IPS-20b (cell line): ENCODE results near the gene SRD5A3.

Experiments
- H3K27ac ChIP-seq: one replicate; pipeline ENCODE4 v1.5.1; 2013; ENCODE audit warnings: low read length
- H3K27me3 ChIP-seq: 2 replicates; pipeline ENCODE4 v1.6.1; 2013; ENCODE audit warnings: mild to moderate bottlenecking, low read length, inconsistent platforms; ENCODE audit not compliant: insufficient read depth
- H3K36me3 ChIP-seq: 2 replicates; pipeline ENCODE4 v1.6.1; 2013; ENCODE audit warnings: low read depth, mild to moderate bottlenecking, inconsistent platforms, low read length, moderate library complexity; ENCODE audit not compliant: insufficient read depth
- H3K4me1 ChIP-seq: 2 replicates; pipeline ENCODE4 v1.6.1; 2013; ENCODE audit warnings: mild to moderate bottlenecking, control low read depth, inconsistent platforms, low read length, moderate library complexity; ENCODE audit not compliant: insufficient read depth
- H3K4me3 ChIP-seq: 2 replicates; pipeline ENCODE4 v1.5.1; 2013; ENCODE audit warnings: mild to moderate bottlenecking, low read length, inconsistent platforms
- H3K9ac ChIP-seq: 2 replicates; pipeline ENCODE4 v1.6.1; 2013; ENCODE audit warnings: low read depth, mild to moderate bottlenecking, inconsistent platforms, low read length, moderate library complexity
- H3K9me3 ChIP-seq: 2 replicates; pipeline ENCODE4 v1.6.1; 2013; ENCODE audit warnings: mild to moderate bottlenecking, low read depth, low read length, inconsistent platforms; ENCODE audit not compliant: insufficient read depth

The SRD5A3 gene

DNA sequence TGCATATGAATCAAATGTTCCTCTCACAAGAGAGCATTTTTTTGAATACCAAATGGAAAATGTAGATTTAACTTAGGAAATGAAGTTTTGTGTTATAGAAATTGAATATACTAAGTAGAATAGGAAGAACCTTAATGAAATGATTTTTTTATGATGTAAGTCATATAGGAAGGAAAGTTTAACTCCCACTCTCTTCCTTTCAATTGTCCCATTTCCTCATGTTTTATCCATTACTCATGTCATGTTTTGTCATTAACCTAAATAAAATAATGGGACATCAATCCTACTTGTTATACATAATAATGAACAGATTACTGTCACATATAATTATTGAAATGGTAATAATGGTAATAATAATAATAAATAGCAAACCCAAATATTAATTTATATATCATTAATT lies 22.7 kb upstream of the SRD5A3 start:
- Histone ChIP-seq H3K36me3 (no peaks in the 10 kb centered on the region), H3K4me1 (peaks cover 27% of the 10 kb centered on the region; the same call in 1 of the 2 replicates), H3K9me3 (no peaks in the 10 kb centered on the region), H3K27me3 (no peaks in the 10 kb centered on the region), H3K9ac (no peak overlapping the region), H3K4me3 (no peak overlapping the region), H3K27ac (no peak overlapping the region)

DNA sequence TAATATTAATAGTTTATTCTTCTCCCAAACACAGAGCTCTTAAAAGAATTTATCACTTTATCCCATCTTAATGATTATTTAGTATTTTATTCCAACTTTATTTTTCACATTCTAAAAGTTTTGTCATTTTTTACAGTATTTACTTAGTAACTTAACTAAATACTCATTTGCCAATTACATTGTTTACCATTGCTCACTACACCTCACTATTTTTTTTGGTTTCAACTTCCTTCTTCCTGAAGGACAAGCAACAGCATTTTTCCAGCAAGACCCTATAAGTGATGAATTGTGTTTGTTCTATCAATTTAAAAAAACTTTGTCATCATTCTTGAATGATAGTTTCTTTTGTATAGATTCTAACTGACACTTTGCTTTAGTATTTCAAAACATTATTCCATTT lies 19.4 kb upstream of the SRD5A3 start:
- Histone ChIP-seq H3K27ac (no peak overlapping the region), H3K4me3 (no peak overlapping the region), H3K4me1 (peaks cover 12% of the 10 kb centered on the region; the same call in 1 of the 2 replicates), H3K36me3 (no peaks in the 10 kb centered on the region), H3K9ac (no peak overlapping the region), H3K9me3 (no peaks in the 10 kb centered on the region; the same call in 1 of the 2 replicates), H3K27me3 (no peaks in the 10 kb centered on the region)

DNA sequence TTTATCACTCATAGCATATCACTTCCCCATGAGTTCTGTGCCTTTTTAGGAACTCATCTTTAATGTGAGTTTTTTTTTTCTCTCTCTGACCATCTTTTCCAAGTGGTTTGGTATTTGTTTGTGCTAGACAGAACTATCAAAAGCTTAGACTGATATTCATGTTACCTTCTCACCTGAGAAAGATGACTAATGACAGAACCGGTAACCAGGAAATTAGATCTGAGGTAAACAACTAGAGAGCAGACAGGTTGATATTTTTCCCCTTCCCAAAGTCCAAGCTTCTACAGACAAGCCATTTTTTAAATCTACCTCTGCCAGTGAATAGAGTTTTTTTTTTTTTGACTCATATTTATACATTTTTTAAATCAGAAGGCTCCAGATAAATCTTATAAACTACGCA lies 17.0 kb upstream of the SRD5A3 start:
- no peak overlapping the region for H3K27ac ChIP-seq
- no peak overlapping the region for H3K9ac ChIP-seq
- H3K36me3 ChIP-seq = no peaks in the 10 kb centered on the region
- H3K9me3 ChIP-seq = no peaks in the 10 kb centered on the region; the same call in 1 of the 2 replicates
- H3K4me3 ChIP-seq = no peak overlapping the region
- no peaks in the 10 kb centered on the region for H3K27me3 ChIP-seq
- no peaks in the 10 kb centered on the region for H3K4me1 ChIP-seq

DNA sequence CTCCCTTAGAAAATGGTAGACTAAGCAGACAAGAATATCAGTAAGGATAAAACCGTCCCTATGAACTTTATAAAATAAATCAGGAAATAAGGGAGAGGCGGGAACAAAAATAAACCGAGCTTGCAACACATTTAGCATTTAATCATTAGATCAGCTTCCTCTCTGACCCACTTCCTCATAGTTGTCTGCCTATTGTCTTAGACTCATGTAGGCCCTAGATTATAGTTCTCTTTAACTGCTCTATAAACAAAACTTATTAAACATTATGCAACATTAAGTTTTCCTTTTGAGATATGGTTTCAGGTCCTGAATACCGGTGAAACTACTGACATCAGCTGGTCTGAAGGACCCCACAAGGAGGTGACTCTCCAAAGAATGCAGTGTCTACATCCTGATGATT lies 15.8 kb upstream of the SRD5A3 start:
- Histone ChIP-seq H3K4me1 (no peaks in the 10 kb centered on the region), H3K9ac (no peak overlapping the region), H3K4me3 (no peak overlapping the region), H3K27ac (no peak overlapping the region), H3K27me3 (no peaks in the 10 kb centered on the region), H3K36me3 (no peaks in the 10 kb centered on the region), H3K9me3 (no peaks in the 10 kb centered on the region; the same call in 1 of the 2 replicates)

DNA sequence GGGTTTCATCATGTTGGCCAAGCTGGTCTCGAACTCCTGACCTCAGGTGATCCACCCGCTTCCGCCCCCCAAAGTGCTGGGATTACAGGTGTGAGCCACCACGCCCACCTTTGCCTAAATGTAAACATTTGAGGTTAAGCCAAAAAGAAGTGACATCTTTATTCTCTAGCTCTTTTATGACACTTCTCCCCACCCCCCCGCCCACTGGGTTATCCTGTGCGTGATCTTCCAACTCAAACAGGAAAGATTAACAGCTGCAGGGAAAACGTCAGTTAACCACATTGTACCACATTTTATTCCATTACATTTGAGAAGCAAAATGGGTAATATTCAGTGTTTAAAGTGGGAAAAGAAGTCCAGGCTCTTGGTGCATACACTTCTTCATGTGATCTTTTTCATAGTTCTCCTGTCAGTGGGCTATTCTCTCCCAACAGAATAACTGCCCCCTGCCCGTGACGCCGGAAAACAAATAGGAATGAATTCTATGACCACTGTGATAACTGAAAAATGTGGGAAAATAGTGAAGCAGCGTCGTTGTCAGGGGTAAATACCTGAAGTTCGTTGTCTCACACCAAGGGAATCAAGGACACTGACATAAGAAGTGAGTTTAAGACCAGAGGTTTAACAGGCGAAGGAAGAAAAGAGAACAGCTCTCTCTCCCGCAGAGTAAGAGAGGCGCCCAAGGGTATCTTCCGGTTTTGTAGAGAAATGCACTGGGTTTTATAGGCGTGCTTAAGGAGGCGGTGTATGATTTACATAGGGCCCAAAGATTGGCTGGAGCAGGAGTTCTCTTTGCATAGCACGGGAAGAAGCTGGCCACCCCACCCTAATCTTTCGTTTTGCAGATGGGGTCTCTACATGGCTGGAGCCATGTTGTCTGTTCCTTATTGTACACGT lies 9.7 kb upstream of the SRD5A3 start:
- Histone ChIP-seq H3K9ac (no peak overlapping the region), H3K27ac (no peak overlapping the region), H3K4me3 (no peak overlapping the region), H3K4me1 (no peaks in the 10 kb centered on the region), H3K27me3 (no peaks in the 10 kb centered on the region), H3K9me3 (no peaks in the 10 kb centered on the region), H3K36me3 (no peaks in the 10 kb centered on the region)

DNA sequence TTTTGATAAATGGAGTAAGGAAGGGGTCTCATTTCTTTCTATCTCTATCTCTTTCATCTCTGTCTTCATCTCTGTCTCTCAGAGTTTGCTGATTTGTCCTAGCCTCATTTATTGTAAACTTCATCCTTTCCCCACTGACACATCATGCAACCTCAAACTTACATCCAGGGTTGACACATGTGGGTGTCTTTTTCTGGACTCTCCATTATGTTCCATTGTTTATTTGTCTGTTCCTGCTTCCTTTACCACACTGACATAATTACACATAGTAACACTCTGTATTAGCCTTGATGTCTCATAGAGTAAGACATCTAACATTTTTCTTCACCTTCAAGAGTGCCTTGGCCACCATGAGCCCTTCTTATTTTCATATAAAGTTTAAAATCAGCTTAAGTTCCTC lies 8.1 kb upstream of the SRD5A3 start:
- Histone ChIP-seq H3K27me3 (no peaks in the 10 kb centered on the region), H3K4me1 (no peaks in the 10 kb centered on the region), H3K27ac (no peak overlapping the region), H3K4me3 (no peak overlapping the region), H3K36me3 (no peaks in the 10 kb centered on the region), H3K9me3 (no peaks in the 10 kb centered on the region; the same call in 1 of the 2 replicates), H3K9ac (no peak overlapping the region)

DNA sequence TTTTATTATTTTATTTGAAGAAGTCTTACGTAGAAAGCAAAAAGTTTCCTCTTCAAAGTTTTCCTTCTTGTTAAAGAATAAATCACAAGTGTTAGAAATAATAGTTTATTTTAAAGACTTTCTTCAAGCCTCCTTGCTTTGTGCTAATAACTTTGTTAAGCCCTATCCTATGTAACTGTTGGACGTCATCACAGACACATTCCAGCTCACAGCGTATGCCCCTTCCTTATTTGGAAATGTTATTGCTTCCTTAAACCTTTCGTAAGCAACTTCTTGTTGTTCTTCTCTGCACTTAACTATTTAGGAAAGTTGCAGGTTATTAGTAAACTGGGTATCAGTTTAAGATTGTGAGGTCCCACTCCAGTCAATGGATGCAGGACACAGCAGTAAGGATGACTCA lies 7.6 kb upstream of the SRD5A3 start:
- Histone ChIP-seq H3K27ac (no peak overlapping the region), H3K27me3 (no peaks in the 10 kb centered on the region), H3K4me1 (no peaks in the 10 kb centered on the region), H3K36me3 (no peaks in the 10 kb centered on the region), H3K4me3 (no peak overlapping the region), H3K9me3 (peaks cover 4% of the 10 kb centered on the region; the same call in 1 of the 2 replicates), H3K9ac (no peak overlapping the region)

DNA sequence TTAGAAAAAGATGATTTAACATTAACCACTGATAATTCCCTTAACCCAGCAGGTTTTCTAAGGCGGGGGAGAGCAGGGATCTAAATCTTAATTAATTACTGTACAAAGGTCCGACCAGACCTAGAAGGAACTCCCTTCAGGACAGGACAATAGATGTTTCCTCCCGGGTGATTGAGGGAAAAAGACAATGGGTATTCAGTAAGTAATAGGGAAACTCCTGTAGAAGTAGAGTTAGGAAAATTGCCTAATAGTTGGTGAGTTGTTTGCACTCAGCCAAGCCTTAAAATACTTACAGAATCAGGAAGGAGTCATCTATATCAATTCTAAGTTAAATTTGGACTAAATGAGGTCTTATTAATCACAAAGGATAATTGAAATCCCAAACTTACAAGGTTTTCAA lies 5.8 kb upstream of the SRD5A3 start:
- Histone ChIP-seq H3K4me3 (no peak overlapping the region), H3K36me3 (no peaks in the 10 kb centered on the region), H3K9ac (no peak overlapping the region), H3K27ac (no peak overlapping the region), H3K9me3 (peaks cover 8% of the 10 kb centered on the region; the same call in 1 of the 2 replicates), H3K27me3 (no peaks in the 10 kb centered on the region), H3K4me1 (no peaks in the 10 kb centered on the region)

DNA sequence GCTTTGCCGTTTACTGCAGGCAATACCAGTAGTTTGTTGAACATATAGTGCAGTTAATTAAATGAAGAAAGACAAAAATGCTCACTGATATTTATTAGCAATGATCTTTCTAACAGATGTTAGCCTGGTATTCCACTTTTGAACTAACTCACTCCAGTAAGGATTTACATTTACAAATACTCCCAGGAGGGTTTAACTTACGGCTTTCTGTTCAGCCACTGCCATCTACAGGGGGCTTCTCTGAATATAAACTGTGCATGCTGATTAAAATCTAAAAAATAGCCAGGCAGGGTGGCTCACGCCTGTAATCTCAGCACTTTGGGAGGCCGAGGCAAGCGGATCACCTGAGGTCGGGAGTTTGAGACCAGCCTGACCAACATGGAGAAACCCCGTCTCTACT lies 2.2 kb upstream of the SRD5A3 start:
- H3K9me3 ChIP-seq = peaks cover 8% of the 10 kb centered on the region; the same call in 1 of the 2 replicates
- H3K4me1 ChIP-seq = peaks cover 3% of the 10 kb centered on the region; the same call in 1 of the 2 replicates
- peaks cover 18% of the 10 kb centered on the region; the same call in 1 of the 2 replicates for H3K27me3 ChIP-seq
- H3K9ac ChIP-seq = no peak overlapping the region
- no peaks in the 10 kb centered on the region for H3K36me3 ChIP-seq
- no peak overlapping the region for H3K4me3 ChIP-seq
- H3K27ac ChIP-seq = no peak overlapping the region

DNA sequence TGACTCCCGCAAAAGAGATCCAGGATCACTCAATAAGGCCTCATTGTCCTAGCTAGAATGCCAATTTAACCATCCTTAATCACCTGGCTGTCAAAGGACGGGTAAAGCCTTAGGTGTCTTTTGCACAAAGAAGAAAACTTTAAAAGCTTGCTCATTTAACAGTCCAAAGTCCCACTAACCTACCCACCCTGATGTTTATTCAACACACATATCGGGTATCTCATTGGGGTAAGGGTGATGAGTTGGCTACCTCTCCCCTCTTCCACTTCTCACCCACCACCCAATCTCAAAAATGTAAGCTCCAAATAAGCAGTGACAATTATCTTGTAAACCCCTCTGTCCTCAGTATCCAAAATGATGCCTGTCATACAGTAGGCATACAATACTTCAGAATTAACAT lies 988 bp upstream of the SRD5A3 start:
- no peaks in the 10 kb centered on the region for H3K36me3 ChIP-seq
- no peak overlapping the region for H3K9ac ChIP-seq
- H3K9me3 ChIP-seq = peaks cover 8% of the 10 kb centered on the region; the same call in 1 of the 2 replicates
- H3K27me3 ChIP-seq = peaks cover 18% of the 10 kb centered on the region; the same call in 1 of the 2 replicates
- no peak overlapping the region for H3K4me3 ChIP-seq
- peaks cover 3% of the 10 kb centered on the region; the same call in 1 of the 2 replicates for H3K4me1 ChIP-seq
- H3K27ac ChIP-seq = no peak overlapping the region

DNA sequence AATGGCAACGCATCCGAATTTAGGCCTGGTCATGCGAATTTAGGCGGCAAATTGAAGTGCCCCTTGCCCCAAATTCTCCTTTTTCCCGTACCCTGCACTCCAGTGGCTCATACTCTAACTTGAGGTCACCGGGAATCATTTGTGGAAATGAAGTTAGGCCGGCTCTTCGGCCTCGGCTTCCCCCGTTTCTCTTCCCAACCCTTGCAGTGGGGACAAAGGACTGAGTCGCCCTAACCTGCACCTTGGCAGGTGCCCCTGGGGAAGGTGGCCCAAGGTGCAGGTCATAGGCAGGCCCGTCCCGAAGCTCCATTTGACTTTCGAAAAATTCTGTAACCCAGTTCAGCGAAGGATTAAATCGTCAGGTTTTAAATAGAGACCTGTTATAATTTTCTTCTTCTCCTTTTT lies 811 bp downstream of the SRD5A3 start:
- H3K27me3 ChIP-seq = peaks cover 18% of the 10 kb centered on the region; the same call in 1 of the 2 replicates
- peaks cover 8% of the 10 kb centered on the region; the same call in 1 of the 2 replicates for H3K9me3 ChIP-seq
- H3K4me3 ChIP-seq = peak overlapping the region; percentile 65
- peaks cover 3% of the 10 kb centered on the region; the same call in 1 of the 2 replicates for H3K4me1 ChIP-seq
- no peaks in the 10 kb centered on the region for H3K36me3 ChIP-seq
- peak overlapping the region; percentile 89 for H3K9ac ChIP-seq
- H3K27ac ChIP-seq = no peak overlapping the region
